ENCODE data around the gene CLEC4C.

CLEC4C gene

DNA sequence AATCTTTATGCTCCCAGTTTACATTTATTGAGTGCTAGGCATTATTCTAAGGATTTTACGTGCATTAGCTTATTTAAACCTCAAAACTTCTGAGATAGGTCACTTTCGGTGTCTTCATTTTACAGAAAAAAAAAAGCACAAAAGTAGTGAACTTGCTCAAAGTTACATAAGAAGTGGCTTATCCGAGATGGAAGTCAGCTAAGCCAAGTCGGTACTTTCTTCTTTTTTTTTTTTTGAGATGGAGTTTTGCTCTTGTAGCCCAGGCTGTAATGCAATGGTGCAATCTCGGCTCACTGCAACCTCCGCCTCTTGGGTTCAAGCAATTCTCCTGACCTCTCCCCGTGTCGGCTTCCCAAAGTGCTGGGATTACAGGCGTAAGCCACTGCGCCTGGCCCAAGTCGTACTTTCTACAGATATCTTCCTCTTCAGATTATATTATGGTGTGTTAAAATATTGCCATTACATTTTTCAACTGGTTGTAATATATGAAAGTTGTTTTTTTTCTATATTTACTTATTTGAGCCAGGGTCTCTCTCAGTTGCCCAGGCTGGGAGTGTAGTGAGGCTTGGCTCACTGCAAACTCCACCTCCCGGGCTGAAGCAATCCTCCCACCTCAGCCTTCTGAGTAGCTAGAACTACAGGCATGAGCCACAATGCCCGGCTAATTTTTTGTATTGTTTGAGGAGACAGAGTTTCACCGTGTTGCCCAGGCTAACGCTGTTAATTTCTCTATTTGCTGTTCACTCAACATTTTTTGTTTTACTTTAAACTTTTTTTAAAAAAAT lies 27.0 kb downstream of the CLEC4C start:
- DNase-seq = no peak

DNA sequence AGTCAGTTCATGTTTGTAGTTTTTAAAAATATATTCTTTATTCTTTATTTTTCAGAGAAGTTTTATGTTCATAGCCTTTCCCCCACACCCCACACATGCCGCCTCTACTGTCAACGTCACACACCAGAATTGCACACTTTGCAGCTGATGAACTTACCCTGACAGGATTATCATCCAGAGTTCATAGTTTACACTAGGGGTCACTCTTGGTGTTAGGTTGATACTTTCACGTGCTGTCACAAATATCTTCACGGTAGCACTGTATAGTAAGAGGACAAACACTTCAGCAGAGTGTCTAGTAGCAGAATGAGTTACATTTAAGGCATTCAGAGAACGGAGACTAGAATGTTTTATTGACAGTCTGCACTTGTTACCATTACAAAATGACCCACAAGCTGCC lies 30.8 kb downstream of the CLEC4C start:
- DNase-seq = no peak

- no peak for DNase-seq
Observed at GRCh38 chr12:7712841-7713442, 34.2 kb downstream of the CLEC4C start.

- DNase-seq = no peak
Observed at GRCh38 chr12:7711133-7711532, 36.0 kb downstream of the CLEC4C start, which contains the start of gene DPPA3. TSS of gene DPPA3 (plus strand) at chr12:7711433. CDS start at chr12:7711571, 138 bp downstream.

DNA sequence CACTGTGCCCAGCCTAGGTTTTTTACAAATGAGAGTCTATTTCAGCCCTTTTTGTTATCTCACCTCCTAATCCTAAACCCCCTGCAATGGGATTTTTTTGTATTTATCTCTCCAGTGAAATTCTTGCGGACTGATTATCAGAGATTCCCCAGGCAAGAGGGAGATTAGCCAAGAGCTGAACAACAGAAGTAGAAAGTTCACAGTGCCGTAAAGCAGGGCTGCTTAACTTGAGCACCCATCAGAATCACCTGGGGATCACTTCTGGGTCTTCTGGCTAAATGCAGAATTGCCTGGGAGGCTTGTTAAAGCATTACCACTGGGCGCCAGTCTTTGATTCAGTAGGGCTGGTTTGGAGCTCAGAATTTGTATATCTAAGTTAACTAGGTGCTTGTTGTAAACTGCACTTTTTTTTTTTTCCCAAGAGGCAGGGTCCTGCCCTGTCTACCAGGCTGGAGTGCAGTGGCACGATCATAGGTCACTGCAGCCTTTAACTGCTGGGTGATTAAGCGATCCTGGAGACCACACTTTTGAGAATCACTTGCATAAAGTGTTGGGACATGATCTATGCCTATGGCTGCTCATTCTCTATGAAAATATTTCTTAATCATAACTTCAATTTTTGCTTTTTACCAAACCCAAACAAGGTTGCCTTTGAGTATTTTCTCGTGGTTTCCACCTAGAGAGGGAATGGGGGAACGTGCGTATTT lies 37.1 kb downstream of the CLEC4C start:
- DNase-seq = no peak

GRCh38 chr12:7705846-7706245 lies 41.3 kb downstream of the CLEC4C start:
- DNase-seq = no peak

GRCh38 chr12:7695566-7696197 lies 51.5 kb downstream of the CLEC4C start, which contains the start of gene GDF3:
TSS of gene GDF3 (minus strand) at chr12:7695775. CDS start at chr12:7695728, 47 bp downstream.
- no peak for DNase-seq

- DNase-seq = no peak
Observed at GRCh38 chr12:7695237-7695560, 52.0 kb downstream of the CLEC4C start.

DNA sequence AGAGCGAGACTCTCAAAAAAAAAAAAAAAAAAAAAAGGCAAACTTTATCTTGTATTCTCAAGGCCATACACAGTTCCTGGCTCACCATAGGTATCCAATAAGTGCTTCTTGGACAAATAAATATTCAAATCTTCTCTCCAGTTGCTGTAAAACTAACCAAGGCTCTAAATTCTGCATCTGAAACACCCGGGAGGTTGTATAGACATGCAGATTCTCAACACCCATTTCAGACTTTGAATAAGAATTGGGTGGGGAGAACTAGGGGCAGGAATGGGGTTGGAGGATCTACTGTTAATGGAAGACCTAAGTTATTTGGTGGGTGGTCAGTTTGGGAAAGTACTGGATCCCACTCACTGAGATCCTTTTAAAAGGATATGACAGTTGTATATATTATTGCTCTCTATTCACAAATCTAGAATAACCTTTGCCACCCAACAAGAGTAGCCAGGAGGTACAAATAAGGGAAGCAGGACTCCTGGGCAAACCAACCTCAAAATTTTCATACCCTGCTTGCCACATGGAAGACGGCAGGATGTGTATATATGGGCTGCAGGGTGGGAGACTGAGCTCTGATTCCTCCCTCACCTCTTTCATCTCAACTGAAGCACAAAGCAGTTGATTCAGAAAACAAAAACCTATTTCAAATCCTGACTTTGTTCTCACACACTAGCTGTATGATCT lies 52.5 kb downstream of the CLEC4C start:
- DNase-seq = no peak

DNA sequence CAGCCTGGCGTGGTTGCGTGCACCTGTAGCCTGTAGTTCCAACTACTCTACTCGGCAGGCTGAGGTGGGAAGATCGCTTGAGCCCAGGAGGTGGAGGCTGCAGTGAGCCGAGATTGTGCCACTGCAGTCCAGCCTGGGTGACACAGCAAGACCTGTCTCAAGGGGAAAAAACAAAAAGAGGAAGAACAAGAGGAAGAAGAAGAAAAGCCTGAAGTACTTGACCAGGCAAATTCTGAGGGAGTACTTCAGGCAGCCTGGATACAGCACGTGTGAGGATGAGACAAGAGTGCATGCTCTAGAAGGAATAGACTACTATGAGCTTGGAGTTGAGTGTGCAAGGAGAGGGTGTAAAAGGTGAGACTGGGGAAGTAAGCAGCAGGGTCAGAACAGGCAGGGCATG lies 53.4 kb downstream of the CLEC4C start:
- no peak for DNase-seq

DNA sequence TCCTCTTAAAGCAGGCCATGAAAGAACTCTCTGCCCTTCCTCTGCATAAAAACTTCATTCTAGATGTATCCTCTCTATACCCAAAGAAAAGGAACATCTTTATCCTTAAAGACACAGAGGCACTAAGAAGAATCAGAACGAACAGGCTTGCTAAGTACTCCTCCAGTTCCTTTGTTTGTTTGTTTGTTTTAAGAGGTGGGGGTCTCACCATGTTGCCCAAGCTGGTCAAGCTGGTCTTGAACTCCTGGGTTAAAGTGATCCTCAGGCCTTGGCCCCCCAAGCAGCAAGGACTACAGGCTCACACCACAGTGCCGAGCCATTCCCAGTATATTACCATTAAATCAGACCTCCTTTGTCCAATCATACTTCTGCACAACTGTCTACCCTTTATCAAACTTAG lies 65.6 kb downstream of the CLEC4C start:
- DNase-seq = no peak

All from activated CD4-positive, alpha-beta T cell treated with anti-CD3 and anti-CD28 coated beads, Interleukin-2, amount 50 U/mL, for 16 hours (primary cell).